H9 (cell line): ENCODE results near the gene TMEM205. TPM values are rescaled to one million over a fixed set of nuclear protein-coding genes. Genes with fewer than 3 reads are reported as not detected.

Source experiments
- DNase-seq: peaks from one replicate; pipeline ENCODE4 v3.0.0-alpha.2; 2017
- H2AFZ ChIP-seq: one replicate; pipeline ENCODE4 v1.6.1; 2013; ENCODE audit warnings: mild to moderate bottlenecking, low read length, control low read depth, moderate library complexity
- H2AK5ac ChIP-seq: 2 replicates; pipeline ENCODE4 v1.6.1; 2013; ENCODE audit warnings: low read length, control low read depth, mixed read lengths; ENCODE audit not compliant: insufficient read length
- H2BK120ac ChIP-seq: one replicate; pipeline ENCODE4 v1.6.1; 2013; ENCODE audit warnings: low read depth, mild to moderate bottlenecking, low read length, control low read depth, inconsistent platforms; ENCODE audit not compliant: poor library complexity, severe bottlenecking
- H2BK12ac ChIP-seq: 2 replicates; pipeline ENCODE4 v1.6.1; 2013; ENCODE audit warnings: low read length, control low read depth, mixed read lengths, low read depth; ENCODE audit not compliant: insufficient read length
- H2BK15ac ChIP-seq: 2 replicates; pipeline ENCODE4 v1.6.1; 2013; ENCODE audit warnings: low read depth, low read length, control low read depth
- H2BK20ac ChIP-seq: one replicate; pipeline ENCODE4 v1.6.1; 2013; ENCODE audit warnings: low read depth, mild to moderate bottlenecking, low read length, control low read depth, inconsistent platforms; ENCODE audit not compliant: poor library complexity, severe bottlenecking
- H2BK5ac ChIP-seq: 2 replicates; pipeline ENCODE4 v1.6.1; 2013; ENCODE audit warnings: low read length, control low read depth, mixed read lengths; ENCODE audit not compliant: insufficient read length
- H3K14ac ChIP-seq: 2 replicates; pipeline ENCODE4 v1.6.1; 2013; ENCODE audit warnings: low read length, control low read depth; ENCODE audit not compliant: insufficient read depth
- H3K18ac ChIP-seq: 2 replicates; pipeline ENCODE4 v1.6.1; 2013; ENCODE audit warnings: low read depth, mild to moderate bottlenecking, mixed read lengths, low read length, control low read depth; ENCODE audit not compliant: insufficient read length
- H3K23ac ChIP-seq: 2 replicates; pipeline ENCODE4 v1.6.1; 2013; ENCODE audit warnings: low read length, control low read depth, mixed read lengths, low read depth; ENCODE audit not compliant: insufficient read length
- H3K23me2 ChIP-seq: 2 replicates; pipeline ENCODE4 v1.6.1; 2013; ENCODE audit warnings: low read depth, mild to moderate bottlenecking, mixed read lengths, low read length, control low read depth; ENCODE audit not compliant: insufficient read length, poor library complexity, severe bottlenecking
- H3K27ac ChIP-seq: 2 replicates; pipeline ENCODE4 v1.5.1; 2013; ENCODE audit warnings: low read length, control low read depth, mixed read lengths, low read depth; ENCODE audit not compliant: insufficient read length
- H3K27me3 ChIP-seq: 2 replicates; pipeline ENCODE4 v1.6.1; 2013; ENCODE audit warnings: low read length, control low read depth, inconsistent platforms; ENCODE audit not compliant: insufficient read depth
- H3K4ac ChIP-seq: 2 replicates; pipeline ENCODE4 v1.6.1; 2013; ENCODE audit warnings: low read depth, mild to moderate bottlenecking, control low read depth, inconsistent platforms, low read length, moderate library complexity
- H3K4me1 ChIP-seq: 2 replicates; pipeline ENCODE4 v1.6.1; 2013; ENCODE audit warnings: low read length, control low read depth, inconsistent platforms; ENCODE audit not compliant: insufficient read depth
- H3K4me2 ChIP-seq: 2 replicates; pipeline ENCODE4 v1.6.1; 2013; ENCODE audit warnings: low read length, control low read depth, mixed read lengths; ENCODE audit not compliant: insufficient read length, insufficient read depth
- H3K56ac ChIP-seq: 2 replicates; pipeline ENCODE4 v1.6.1; 2013; ENCODE audit warnings: low read depth, mild to moderate bottlenecking, mixed read lengths, low read length, control low read depth; ENCODE audit not compliant: insufficient read length
- H3K79me1 ChIP-seq: 2 replicates; pipeline ENCODE4 v1.6.1; 2013; ENCODE audit warnings: low read depth, mild to moderate bottlenecking, moderate library complexity, low read length, control low read depth, inconsistent platforms; ENCODE audit not compliant: insufficient read depth, poor library complexity, severe bottlenecking
- H3K79me2 ChIP-seq: 2 replicates; pipeline ENCODE4 v1.6.1; 2013; ENCODE audit warnings: low read length, control low read depth, inconsistent platforms; ENCODE audit not compliant: insufficient read depth
- H3K9ac ChIP-seq: 2 replicates; pipeline ENCODE4 v1.6.1; 2013; ENCODE audit warnings: low read length, control low read depth, mixed read lengths; ENCODE audit not compliant: insufficient read length; ENCODE audit errors: extremely low read depth
- H3K9me3 ChIP-seq: one replicate; pipeline ENCODE4 v1.6.1; 2013; ENCODE audit warnings: low read depth, low read length, inconsistent platforms; ENCODE audit not compliant: control insufficient read depth
- H3T11ph ChIP-seq: one replicate; pipeline ENCODE4 v1.6.1; 2013; ENCODE audit warnings: mild to moderate bottlenecking, low read length, control low read depth, inconsistent platforms
- H4K20me1 ChIP-seq: one replicate; pipeline ENCODE4 v1.6.1; 2013; ENCODE audit not compliant: control insufficient read depth, insufficient read length, insufficient read depth
- H4K5ac ChIP-seq: 2 replicates; pipeline ENCODE4 v1.6.1; 2013; ENCODE audit warnings: low read depth, mild to moderate bottlenecking, mixed read lengths, low read length, control low read depth; ENCODE audit not compliant: insufficient read length
- H4K8ac ChIP-seq: replicated peaks from 2 replicates; pipeline ENCODE4 v1.6.1; 2013; ENCODE audit warnings: low read length, control low read depth, mixed read lengths, low read depth; ENCODE audit not compliant: insufficient read length
- H4K91ac ChIP-seq: 2 replicates; pipeline ENCODE4 v1.6.1; 2013; ENCODE audit warnings: low read depth, mild to moderate bottlenecking, moderate library complexity, mixed read lengths, low read length, control low read depth; ENCODE audit not compliant: insufficient read length
- H3K27ac Mint-ChIP-seq, 3 experiments: 2 replicates in 2 of 3; 3 replicates in 1 of 3; pipeline ENCODE4 v1.8.0; 2020 to 2021; ENCODE audit warnings: mixed read lengths in 3 of 3, mild to moderate bottlenecking in 1 of 3, moderate library complexity in 1 of 3
- H3K27me3 Mint-ChIP-seq: 2 replicates; pipeline ENCODE4 v1.8.0; 2021; ENCODE audit warnings: low read depth, mild to moderate bottlenecking, moderate library complexity, mixed read lengths
- H3K36me3 Mint-ChIP-seq, 3 experiments: 2 replicates in 2 of 3; 3 replicates in 1 of 3; pipeline ENCODE4 v1.8.0; 2020 to 2021; ENCODE audit warnings: low read depth in 3 of 3, mixed read lengths in 3 of 3; ENCODE audit not compliant: insufficient read depth in 1 of 3
- H3K4me1 Mint-ChIP-seq, 2 experiments: 2 replicates each; pipeline ENCODE4 v1.8.0; 2020; ENCODE audit warnings: mixed read lengths in 2 of 2
- H3K4me3 Mint-ChIP-seq, 2 experiments: 2 replicates in 1 of 2; 3 replicates in 1 of 2; pipeline ENCODE4 v1.8.0; 2020 to 2021; ENCODE audit warnings: mild to moderate bottlenecking in 2 of 2, mixed read lengths in 2 of 2, moderate library complexity in 1 of 2
- H3K9me3 Mint-ChIP-seq, 2 experiments: 2 replicates in 1 of 2; 3 replicates in 1 of 2; pipeline ENCODE4 v1.8.0; 2020; ENCODE audit warnings: mild to moderate bottlenecking in 2 of 2, mixed read lengths in 2 of 2, moderate library complexity in 1 of 2
- CTCF ChIP-seq: fragments of 200-600 bp; sonication (generic); conservative IDR thresholded peaks from 3 replicates; pipeline ENCODE4 v1.8.0; 2021; ENCODE audit warnings: antibody characterized with exemption, mild to moderate bottlenecking
- WGBS: extraction: QIAGEN DNeasy Blood & Tissue Kit; methylation state at CpG from one replicate; pipeline ENCODE4 v1.1.7; 2013; ENCODE audit warnings: missing lambda C conversion rate, low lambda C conversion rate, mixed read lengths; ENCODE audit not compliant: insufficient read length; ENCODE audit errors: extremely low coverage; 5-methylcytosine and 5-hydroxymethylcytosine counted together
- total RNA-seq: library from RNA; stranded (reverse); gene quantifications from 2 replicates; pipeline ENCODE4 v1.2.1, GENCODE V29; 2021

The TMEM205 gene
- total RNA-seq, 1 experiment from 2014 or later, result 69.7 TPM

DNA sequence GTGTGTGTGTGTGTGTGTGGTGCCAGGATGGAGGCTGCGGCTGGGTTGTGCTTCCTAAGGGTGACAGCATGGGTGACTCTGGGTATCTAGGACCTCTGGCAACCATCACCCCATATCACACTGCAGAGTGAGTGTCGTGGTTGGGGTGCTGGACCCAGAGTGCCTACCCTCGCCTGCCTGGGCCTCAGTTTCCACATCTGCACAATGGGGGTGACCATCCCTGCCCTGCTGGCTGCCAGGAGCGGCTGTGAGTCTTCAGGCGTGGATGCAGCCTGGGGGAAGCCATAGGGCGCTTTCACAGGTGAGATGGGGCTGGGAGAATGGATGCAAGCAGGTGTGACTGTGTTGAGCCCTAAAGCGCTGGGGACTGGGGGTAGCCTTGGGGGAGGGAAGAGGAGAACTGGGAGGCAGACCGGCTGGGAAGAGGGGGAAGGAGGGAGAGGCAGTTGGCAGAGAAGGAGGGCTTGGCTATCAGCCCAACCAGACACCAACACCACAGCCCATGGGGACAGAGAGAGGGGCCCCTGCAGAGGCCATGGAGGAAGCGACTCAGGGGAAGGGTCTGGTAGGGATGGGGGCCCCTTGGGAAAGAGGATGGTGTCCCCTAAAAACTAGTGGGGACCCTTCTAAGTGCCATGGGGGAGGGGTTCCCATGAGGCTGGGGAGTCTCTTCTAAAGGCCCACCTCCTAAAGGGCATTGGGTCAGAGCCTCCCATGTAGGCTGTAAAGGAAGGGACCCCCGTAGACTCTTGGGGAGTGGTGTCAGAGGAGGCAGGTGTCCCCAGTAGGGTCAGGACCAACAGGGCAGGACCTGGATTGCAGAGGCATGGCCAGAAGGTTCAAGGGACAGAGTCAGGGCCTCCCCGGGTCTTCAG, 10.8 kb upstream of the TMEM205 start:
- Histone ChIP-seq H3K23ac (no peak overlapping the region), H3K4me2 (no peak overlapping the region), H2AFZ (no peak overlapping the region), H3K4ac (no peak overlapping the region), H4K8ac (no peak overlapping the region), H3K4me1 (peaks cover 2% of the 10 kb centered on the region; the same call in 1 of the 2 replicates), H3K23me2 (peaks cover 9% of the 10 kb centered on the region), H4K20me1 (no peaks in the 10 kb centered on the region), H3K79me1 (no peaks in the 10 kb centered on the region), H2AK5ac (no peak overlapping the region), H2BK12ac (no peak overlapping the region), H4K91ac (no peak overlapping the region), H3K79me2 (no peaks in the 10 kb centered on the region), H3K27me3 (no peaks in the 10 kb centered on the region; the same call in 1 of the 2 replicates), H4K5ac (no peak overlapping the region), H3K56ac (no peak overlapping the region), H3K27ac (no peak overlapping the region), H3T11ph (no peak overlapping the region), H2BK120ac (no peak overlapping the region), H3K9me3 (no peaks in the 10 kb centered on the region), H2BK5ac (no peak overlapping the region), H3K18ac (no peak overlapping the region), H3K14ac (no peak overlapping the region), H2BK15ac (no peak overlapping the region), H2BK20ac (no peak overlapping the region), H3K9ac (no peak overlapping the region)
- WGBS, result no CpG with 5 or more reads among the region's 11 CpGs
- Mint-ChIP-seq H3K36me3 (no peaks in the 10 kb centered on the region; a peak in 1 of 7 replicates), H3K9me3 (no peaks in the 10 kb centered on the region; a peak in 1 of 5 replicates), H3K27me3 (peaks cover 66% of the 10 kb centered on the region), H3K27ac (no peak overlapping the region), H3K4me1 (peaks cover 11 to 30% of the 10 kb centered on the region in 2 experiments), H3K4me3 (peak overlapping the region in 1 of 2 experiments; percentile 80; a peak in 3 of 5 replicates)
- no peak for DNase-seq
- TF ChIP-seq CTCF, result no peak
